Eye (tissue), 1 donor: ENCODE results near the gene TULP4.
A peak's percentile ranks its signal among the peaks of the same experiment; 100 is the strongest.
"Not testable (repeated sequence)": the region's sequence is repeated elsewhere in the genome, so short reads cannot be mapped to it uniquely, and the experiment has no call there.

ENCODE experiments used
- DNase-seq: peaks from one replicate; pipeline ENCODE4 v3.0.0-alpha.2; 2015

TULP4 gene

GRCh38 chr6:158543606-158544185, 231.4 kb downstream of the TULP4 start:
- DNase-seq: no peak

GRCh38 chr6:158544428-158544827, 232.2 kb downstream of the TULP4 start:
- peak; percentile 34 for DNase-seq

GRCh38 chr6:158545043-158545966, 233.0 kb downstream of the TULP4 start:
- DNase-seq: no peak

GRCh38 chr6:158548418-158549161, 236.3 kb downstream of the TULP4 start:
- peak; percentile 48 for DNase-seq

- no peak for DNase-seq
These were observed 240.0 kb downstream of the TULP4 start for GRCh38 chr6:158552055-158552795.

- DNase-seq: no peak
These were observed 240.5 kb downstream of the TULP4 start for GRCh38 chr6:158552796-158553138.

GRCh38 chr6:158554611-158555361, 242.5 kb downstream of the TULP4 start:
- DNase-seq: no peak

GRCh38 chr6:158556113-158556512, 243.8 kb downstream of the TULP4 start:
- no peak for DNase-seq

- DNase-seq: not testable (repeated sequence)
These were observed 244.8 kb downstream of the TULP4 start for GRCh38 chr6:158557110-158557509.

- DNase-seq: no peak
These were observed 245.7 kb downstream of the TULP4 start for GRCh38 chr6:158557927-158558326.

- no peak for DNase-seq
These were observed 246.4 kb downstream of the TULP4 start for GRCh38 chr6:158558415-158559306.

GRCh38 chr6:158559338-158559894, 247.2 kb downstream of the TULP4 start:
- DNase-seq: no peak

- peak; percentile 93 for DNase-seq
These were observed 247.9 kb downstream of the TULP4 start, which contains the start of gene TMEM181 for GRCh38 chr6:158559895-158560835. TSS of gene TMEM181 (plus strand) at chr6:158560091. CDS start at chr6:158560225, 134 bp downstream.

GRCh38 chr6:158560836-158561320, 248.6 kb downstream of the TULP4 start:
- no peak for DNase-seq
